ENCODE data around the gene PTBP3. TPM values are rescaled to one million over a fixed set of nuclear protein-coding genes. Genes with fewer than 3 reads are reported as not detected.

Gene PTBP3
- total and polyA plus RNA-seq, 2 donors (not counting 1 experiment from before 2014, with no cell fraction given): 16.7 to 28.7 TPM

- Histone ChIP-seq H3K9me3 (ENCODE audit: control insufficient read depth, insufficient read depth, low read depth, low read length) (no peaks in the 10 kb centered on the region), H3K27me3 (ENCODE audit: control insufficient read depth, insufficient read depth, low read length) (no peaks in the 10 kb centered on the region), H3K79me2 (ENCODE audit: control insufficient read depth, insufficient read depth, low read length) (no peaks in the 10 kb centered on the region), H2AFZ (ENCODE audit: low read length) (no peak overlapping the region), H4K20me1 (ENCODE audit: control insufficient read depth, extremely low read depth, insufficient read depth, low read length) (no peaks in the 10 kb centered on the region), H3K36me3 (ENCODE audit: control insufficient read depth, insufficient read depth, low read length) (no peaks in the 10 kb centered on the region), H3K9ac (ENCODE audit: insufficient read depth, low read length) (no peak overlapping the region), H3K4me3 (replicated peaks in 1 of 4; ENCODE audit: control extremely low read depth in 1 of 4, insufficient read depth in 1 of 4, low read depth in 3 of 4, low read length in 4 of 4) (no peak overlapping the region), H3K4me2 (ENCODE audit: extremely low read depth, insufficient read depth, low read length) (no peak overlapping the region), H3K27ac (ENCODE audit: insufficient read depth, low read length) (no peak overlapping the region), H3K4me1 (ENCODE audit: control insufficient read depth, extremely low read depth, insufficient read depth, low read length) (no peaks in the 10 kb centered on the region)
- TF ChIP-seq EZH2 (IDR thresholded peaks at IDR 0.05; ENCODE audit: low read length, missing control alignments) (no peak), CTCF (conservative IDR thresholded peaks at IDR 0.05 in 1 of 2, IDR thresholded peaks at IDR 0.05 in 1 of 2; ENCODE audit: low read depth in 1 of 2, low read length in 2 of 2) (no peak)
- no peak for DNase-seq (ENCODE audit: low read depth in 2 of 2)
Observed at GRCh38 chr9:112187404-112187803, 146.0 kb downstream of the PTBP3 start.

- Histone ChIP-seq H3K27ac (ENCODE audit: insufficient read depth, low read length) (no peak overlapping the region), H3K4me3 (replicated peaks in 1 of 4; ENCODE audit: control extremely low read depth in 1 of 4, insufficient read depth in 1 of 4, low read depth in 3 of 4, low read length in 4 of 4) (no peak overlapping the region), H3K27me3 (ENCODE audit: control insufficient read depth, insufficient read depth, low read length) (no peaks in the 10 kb centered on the region), H3K9me3 (ENCODE audit: control insufficient read depth, insufficient read depth, low read depth, low read length) (no peaks in the 10 kb centered on the region), H3K4me1 (ENCODE audit: control insufficient read depth, extremely low read depth, insufficient read depth, low read length) (no peaks in the 10 kb centered on the region), H4K20me1 (ENCODE audit: control insufficient read depth, extremely low read depth, insufficient read depth, low read length) (no peaks in the 10 kb centered on the region), H3K79me2 (ENCODE audit: control insufficient read depth, insufficient read depth, low read length) (no peaks in the 10 kb centered on the region), H2AFZ (ENCODE audit: low read length) (no peak overlapping the region), H3K4me2 (ENCODE audit: extremely low read depth, insufficient read depth, low read length) (no peak overlapping the region), H3K9ac (ENCODE audit: insufficient read depth, low read length) (no peak overlapping the region), H3K36me3 (ENCODE audit: control insufficient read depth, insufficient read depth, low read length) (no peaks in the 10 kb centered on the region)
- TF ChIP-seq EZH2 (IDR thresholded peaks at IDR 0.05; ENCODE audit: low read length, missing control alignments): no peak
- TF ChIP-seq CTCF (conservative IDR thresholded peaks at IDR 0.05 in 1 of 2, IDR thresholded peaks at IDR 0.05 in 1 of 2; ENCODE audit: low read depth in 1 of 2, low read length in 2 of 2): no peak
- no peak for DNase-seq (ENCODE audit: low read depth in 2 of 2)
Observed at GRCh38 chr9:112186695-112187094, 146.7 kb downstream of the PTBP3 start.

- no peak overlapping the region for H2AFZ ChIP-seq (ENCODE audit: low read length)
- no peaks in the 10 kb centered on the region for H3K36me3 ChIP-seq (ENCODE audit: control insufficient read depth, insufficient read depth, low read length)
- no peaks in the 10 kb centered on the region for H3K27me3 ChIP-seq (ENCODE audit: control insufficient read depth, insufficient read depth, low read length)
- no peak overlapping the region for H3K9ac ChIP-seq (ENCODE audit: insufficient read depth, low read length)
- no peaks in the 10 kb centered on the region for H3K79me2 ChIP-seq (ENCODE audit: control insufficient read depth, insufficient read depth, low read length)
- no peak overlapping the region for H3K27ac ChIP-seq (ENCODE audit: insufficient read depth, low read length)
- no peak overlapping the region for H3K4me2 ChIP-seq (ENCODE audit: extremely low read depth, insufficient read depth, low read length)
- H3K4me3 ChIP-seq (replicated peaks in 1 of 4; ENCODE audit: control extremely low read depth in 1 of 4, insufficient read depth in 1 of 4, low read depth in 3 of 4, low read length in 4 of 4): no peak overlapping the region
- DNase-seq (ENCODE audit: low read depth in 2 of 2): no peak
- H4K20me1 ChIP-seq (ENCODE audit: control insufficient read depth, extremely low read depth, insufficient read depth, low read length): no peaks in the 10 kb centered on the region
- TF ChIP-seq CTCF (conservative IDR thresholded peaks at IDR 0.05 in 1 of 2, IDR thresholded peaks at IDR 0.05 in 1 of 2; ENCODE audit: low read depth in 1 of 2, low read length in 2 of 2): no peak
- TF ChIP-seq EZH2 (IDR thresholded peaks at IDR 0.05; ENCODE audit: low read length, missing control alignments): no peak
- H3K4me1 ChIP-seq (ENCODE audit: control insufficient read depth, extremely low read depth, insufficient read depth, low read length): peaks cover 3% of the 10 kb centered on the region
- H3K9me3 ChIP-seq (ENCODE audit: control insufficient read depth, insufficient read depth, low read depth, low read length): no peaks in the 10 kb centered on the region
Observed at GRCh38 chr9:112184946-112185345, 148.5 kb downstream of the PTBP3 start.

All from fibroblast of lung (primary cell).